ENCODE measurements around the gene PPP1R3C.
A peak's percentile ranks its signal among the peaks of the same experiment; 100 is the strongest.

The PPP1R3C gene

GRCh38 chr10:91635401-91636400 lies 2.8 kb upstream of the PPP1R3C start:
- Histone ChIP-seq H3F3A (ENCODE audit: low read depth) (no peaks in the 10 kb centered on the region), H3K4me1 (ENCODE audit: insufficient read depth, low read length, poor library complexity, severe bottlenecking) (no peaks in the 10 kb centered on the region), H3K9me3 (ENCODE audit: insufficient read depth, low read depth, low read length) (no peaks in the 10 kb centered on the region), H3K4me3 (ENCODE audit: low read length, poor library complexity, severe bottlenecking) (no peak overlapping the region), H3K4me2 (ENCODE audit: low read depth, low read length, poor library complexity, severe bottlenecking) (no peak overlapping the region), H3K27me3 (ENCODE audit: insufficient read depth, low read length, poor library complexity, severe bottlenecking) (no peaks in the 10 kb centered on the region), H3K36me3 (ENCODE audit: insufficient read depth, low read length) (no peaks in the 10 kb centered on the region), H3K79me2 (ENCODE audit: insufficient read depth, low read length) (no peaks in the 10 kb centered on the region), H4K20me1 (ENCODE audit: insufficient read depth, low read length, poor library complexity, severe bottlenecking) (no peaks in the 10 kb centered on the region), H3K9ac (ENCODE audit: low read depth, low read length, poor library complexity, severe bottlenecking) (no peak overlapping the region), H3K9me2 (replicated peaks; ENCODE audit: low read depth, low read length) (no peaks in the 10 kb centered on the region), H2AFZ (ENCODE audit: low read length) (peak overlapping the region; percentile 78)
- TF ChIP-seq EZH2phosphoT487 (IDR thresholded peaks at IDR 0.05; ENCODE audit: borderline replicate concordance) = no peak
- peak; percentile 87 for TF ChIP-seq CTCF (conservative IDR thresholded peaks at IDR 0.05; ENCODE audit: low read length)

GRCh38 chr10:91634898-91635297 lies 2.0 kb upstream of the PPP1R3C start:
- H2AFZ ChIP-seq (ENCODE audit: low read length) = no peak overlapping the region
- H3K79me2 ChIP-seq (ENCODE audit: insufficient read depth, low read length) = no peaks in the 10 kb centered on the region
- H4K20me1 ChIP-seq (ENCODE audit: insufficient read depth, low read length, poor library complexity, severe bottlenecking) = no peaks in the 10 kb centered on the region
- H3K9me2 ChIP-seq (replicated peaks; ENCODE audit: low read depth, low read length) = no peaks in the 10 kb centered on the region
- no peaks in the 10 kb centered on the region for H3F3A ChIP-seq (ENCODE audit: low read depth)
- H3K9ac ChIP-seq (ENCODE audit: low read depth, low read length, poor library complexity, severe bottlenecking) = no peak overlapping the region
- TF ChIP-seq CTCF (conservative IDR thresholded peaks at IDR 0.05; ENCODE audit: low read length) = no peak
- TF ChIP-seq EZH2phosphoT487 (IDR thresholded peaks at IDR 0.05; ENCODE audit: borderline replicate concordance) = no peak
- H3K27me3 ChIP-seq (ENCODE audit: insufficient read depth, low read length, poor library complexity, severe bottlenecking) = no peaks in the 10 kb centered on the region
- no peaks in the 10 kb centered on the region for H3K4me1 ChIP-seq (ENCODE audit: insufficient read depth, low read length, poor library complexity, severe bottlenecking)
- H3K36me3 ChIP-seq (ENCODE audit: insufficient read depth, low read length) = no peaks in the 10 kb centered on the region
- H3K4me2 ChIP-seq (ENCODE audit: low read depth, low read length, poor library complexity, severe bottlenecking) = no peak overlapping the region
- H3K9me3 ChIP-seq (ENCODE audit: insufficient read depth, low read depth, low read length) = no peaks in the 10 kb centered on the region
- H3K4me3 ChIP-seq (ENCODE audit: low read length, poor library complexity, severe bottlenecking) = no peak overlapping the region

GRCh38 chr10:91634246-91634645 lies 1.4 kb upstream of the PPP1R3C start:
- no peaks in the 10 kb centered on the region for H3K36me3 ChIP-seq (ENCODE audit: insufficient read depth, low read length)
- H3K4me1 ChIP-seq (ENCODE audit: insufficient read depth, low read length, poor library complexity, severe bottlenecking) = no peaks in the 10 kb centered on the region
- H3K4me2 ChIP-seq (ENCODE audit: low read depth, low read length, poor library complexity, severe bottlenecking) = no peak overlapping the region
- no peak for TF ChIP-seq CTCF (conservative IDR thresholded peaks at IDR 0.05; ENCODE audit: low read length)
- H2AFZ ChIP-seq (ENCODE audit: low read length) = no peak overlapping the region
- H3K9ac ChIP-seq (ENCODE audit: low read depth, low read length, poor library complexity, severe bottlenecking) = no peak overlapping the region
- H4K20me1 ChIP-seq (ENCODE audit: insufficient read depth, low read length, poor library complexity, severe bottlenecking) = no peaks in the 10 kb centered on the region
- no peaks in the 10 kb centered on the region for H3K27me3 ChIP-seq (ENCODE audit: insufficient read depth, low read length, poor library complexity, severe bottlenecking)
- H3F3A ChIP-seq (ENCODE audit: low read depth) = no peaks in the 10 kb centered on the region
- no peaks in the 10 kb centered on the region for H3K9me2 ChIP-seq (replicated peaks; ENCODE audit: low read depth, low read length)
- H3K79me2 ChIP-seq (ENCODE audit: insufficient read depth, low read length) = no peaks in the 10 kb centered on the region
- H3K9me3 ChIP-seq (ENCODE audit: insufficient read depth, low read depth, low read length) = no peaks in the 10 kb centered on the region
- no peak overlapping the region for H3K4me3 ChIP-seq (ENCODE audit: low read length, poor library complexity, severe bottlenecking)
